GM23248 (cell line): ENCODE data around the gene SH3TC2. TPM values are rescaled to one million over a fixed set of nuclear protein-coding genes. Genes with fewer than 3 reads are reported as not detected.

ENCODE experiments used
- DNase-seq: peaks from one replicate; pipeline ENCODE4 v3.0.0-alpha.2; 2015
- H2AFZ ChIP-seq: fragments of 200-600 bp; sonication (generic); 2 replicates; pipeline ENCODE4 v1.6.1; 2016; ENCODE audit warnings: antibody characterized with exemption
- H3F3A ChIP-seq: fragments of 200-600 bp; sonication (generic); 2 replicates; pipeline ENCODE4 v1.6.1; 2016; ENCODE audit warnings: mild to moderate bottlenecking, antibody characterized with exemption, mixed run types; ENCODE audit not compliant: insufficient read depth
- H3K27ac ChIP-seq: fragments of 200-600 bp; sonication (generic); 2 replicates; pipeline ENCODE4 v1.5.1; 2016; ENCODE audit warnings: mild to moderate bottlenecking
- H3K27me3 ChIP-seq: fragments of 200-600 bp; sonication (generic); replicated peaks from 2 replicates; pipeline ENCODE4 v1.6.1; 2016; ENCODE audit warnings: mild to moderate bottlenecking; ENCODE audit not compliant: insufficient read depth
- H3K36me3 ChIP-seq: fragments of 200-600 bp; sonication (generic); 2 replicates; pipeline ENCODE4 v1.6.1; 2016; ENCODE audit warnings: low read depth, mild to moderate bottlenecking
- H3K4me1 ChIP-seq: fragments of 200-600 bp; sonication (generic); 2 replicates; pipeline ENCODE4 v1.6.1; 2016; ENCODE audit warnings: mild to moderate bottlenecking; ENCODE audit not compliant: insufficient read depth
- H3K4me2 ChIP-seq: fragments of 200-600 bp; sonication (generic); one replicate; pipeline ENCODE4 v1.6.1; 2016; ENCODE audit warnings: mild to moderate bottlenecking; ENCODE audit not compliant: unreplicated experiment
- H3K4me3 ChIP-seq: fragments of 200-600 bp; sonication (generic); 2 replicates; pipeline ENCODE4 v1.5.1; 2016; ENCODE audit warnings: mild to moderate bottlenecking
- H3K79me2 ChIP-seq: fragments of 200-600 bp; sonication (generic); 2 replicates; pipeline ENCODE4 v1.6.1; 2016; ENCODE audit warnings: mild to moderate bottlenecking; ENCODE audit not compliant: insufficient read depth
- H3K9ac ChIP-seq: fragments of 200-600 bp; sonication (generic); 2 replicates; pipeline ENCODE4 v1.6.1; 2016; ENCODE audit warnings: mild to moderate bottlenecking
- H3K9me2 ChIP-seq: fragments of 200-600 bp; sonication (generic); 2 replicates; pipeline ENCODE4 v1.6.1; 2016; ENCODE audit warnings: mixed run types, mild to moderate bottlenecking, moderate library complexity; ENCODE audit not compliant: insufficient read depth
- H3K9me3 ChIP-seq: fragments of 200-600 bp; sonication (generic); one replicate; pipeline ENCODE4 v1.6.1; 2017; ENCODE audit warnings: low read depth
- H4K20me1 ChIP-seq: fragments of 200-600 bp; sonication (generic); 2 replicates; pipeline ENCODE4 v1.6.0; 2016; ENCODE audit not compliant: insufficient read depth
- EZH2 ChIP-seq: fragments of 200-600 bp; sonication (generic); IDR thresholded peaks from 2 replicates; pipeline ENCODE4 v1.6.1; 2018; ENCODE audit warnings: antibody characterized with exemption, mild to moderate bottlenecking; ENCODE audit not compliant: insufficient read depth, poor library complexity, severe bottlenecking
- EZH2phosphoT487 ChIP-seq: fragments of 200-600 bp; sonication (generic); IDR thresholded peaks from 2 replicates; pipeline ENCODE4 v1.6.1; 2018; ENCODE audit warnings: antibody characterized with exemption, moderate library complexity, mild to moderate bottlenecking, low read depth; ENCODE audit not compliant: insufficient read depth
- WGBS, 2 experiments: methylation state at CpG; one replicate each; pipeline ENCODE4 v1.1.6; 2015 to 2017; ENCODE audit warnings: low lambda C conversion rate in 2 of 2, low coverage in 1 of 2; ENCODE audit errors: missing lambda C conversion rate in 2 of 2; 5-methylcytosine and 5-hydroxymethylcytosine counted together
- in situ Hi-C: fragments of 300-500 bp; cut with MboI; formaldehyde crosslinking; loops from 2 replicates; pipeline ENCODE4 v1.15.0; 2020
- polyA plus RNA-seq: library from polyadenylated mRNA; unstranded; fragments of >200 nt; fragmentation: Nextera tagmentation; extraction: Ambion mirVana; gene quantifications from 2 replicates; pipeline ENCODE4 v1.2.1, GENCODE V29; 2016
- total RNA-seq: library from RNA; depleted of rRNA; stranded (reverse); fragments of >200 nt; shearing (Covaris generic); gene quantifications from 2 replicates; pipeline ENCODE4 v1.2.3, GENCODE V29; 2014

The SH3TC2 gene
- total and polyA plus RNA-seq, 2 experiments from 2014 or later = 0.88 to 1.1 TPM

DNA sequence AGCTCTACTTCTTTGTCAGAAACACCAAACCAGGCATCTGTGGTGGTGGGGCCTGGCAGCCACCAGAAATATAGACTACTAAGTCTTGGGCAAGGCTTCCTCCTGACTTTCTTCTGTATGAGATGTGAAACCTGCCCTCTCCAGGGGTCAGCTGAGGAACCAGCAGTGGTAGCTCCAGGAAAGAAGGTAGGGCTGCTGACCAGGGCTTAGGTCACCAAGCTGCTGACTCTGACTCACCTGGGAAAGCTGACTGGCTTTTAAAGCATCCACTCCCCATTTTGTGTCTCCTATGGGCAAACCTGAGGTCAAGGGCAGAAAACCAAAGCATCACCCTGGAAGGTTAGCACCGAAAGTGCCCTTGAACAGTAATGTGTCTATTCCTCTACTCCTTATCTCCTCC, 10.4 kb upstream of the SH3TC2 start:
- in situ Hi-C loops = no loop called here
- Histone ChIP-seq H4K20me1 (no peaks in the 10 kb centered on the region), H3K27ac (no peak overlapping the region), H3K9ac (no peak overlapping the region), H3F3A (no peaks in the 10 kb centered on the region), H3K36me3 (no peaks in the 10 kb centered on the region), H3K79me2 (no peaks in the 10 kb centered on the region), H3K9me2 (no peaks in the 10 kb centered on the region), H3K9me3 (no peaks in the 10 kb centered on the region), H3K27me3 (no peaks in the 10 kb centered on the region), H2AFZ (no peak overlapping the region), H3K4me2 (no peak overlapping the region), H3K4me1 (no peaks in the 10 kb centered on the region), H3K4me3 (no peak overlapping the region)
- 96 to 100% methylated on average over 1 of the region's 1 CpG for WGBS, 2 experiments
- peak; percentile 16 for DNase-seq
- no peak for TF ChIP-seq EZH2
- no peak for TF ChIP-seq EZH2phosphoT487

DNA sequence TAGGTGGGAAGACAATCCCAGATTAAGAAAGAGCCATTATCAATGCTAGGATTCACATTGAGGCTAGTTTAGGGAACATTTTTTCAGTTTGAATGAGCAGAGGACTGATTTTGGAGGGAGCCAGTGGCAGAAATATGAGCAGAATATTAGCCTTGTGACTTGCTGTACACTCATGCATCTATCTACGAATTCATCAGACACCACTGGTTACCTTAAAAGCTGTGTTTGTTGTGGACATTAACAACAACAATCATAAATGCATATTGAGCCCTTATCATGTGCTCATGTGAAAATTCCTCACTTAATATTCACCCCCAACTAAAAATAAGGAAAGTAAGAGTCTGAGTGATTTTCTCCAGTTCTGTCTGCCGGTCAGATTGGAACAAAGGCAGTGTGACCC, 9.9 kb upstream of the SH3TC2 start:
- no peak overlapping the region for H3K4me2 ChIP-seq
- no peaks in the 10 kb centered on the region for H3K9me3 ChIP-seq
- H4K20me1 ChIP-seq = no peaks in the 10 kb centered on the region
- no peaks in the 10 kb centered on the region for H3K36me3 ChIP-seq
- TF ChIP-seq EZH2phosphoT487 (no peak), EZH2 (no peak)
- H3K4me1 ChIP-seq = no peaks in the 10 kb centered on the region
- in situ Hi-C loops = no loop called here
- no peak overlapping the region for H3K9ac ChIP-seq
- H2AFZ ChIP-seq = no peak overlapping the region
- no peak overlapping the region for H3K27ac ChIP-seq
- no peak overlapping the region for H3K4me3 ChIP-seq
- H3F3A ChIP-seq = no peaks in the 10 kb centered on the region
- H3K79me2 ChIP-seq = no peaks in the 10 kb centered on the region
- DNase-seq = no peak
- no peaks in the 10 kb centered on the region for H3K27me3 ChIP-seq
- no peaks in the 10 kb centered on the region for H3K9me2 ChIP-seq
- WGBS, 2 experiments = 76% methylated on average over 2 of the region's 2 CpGs

DNA sequence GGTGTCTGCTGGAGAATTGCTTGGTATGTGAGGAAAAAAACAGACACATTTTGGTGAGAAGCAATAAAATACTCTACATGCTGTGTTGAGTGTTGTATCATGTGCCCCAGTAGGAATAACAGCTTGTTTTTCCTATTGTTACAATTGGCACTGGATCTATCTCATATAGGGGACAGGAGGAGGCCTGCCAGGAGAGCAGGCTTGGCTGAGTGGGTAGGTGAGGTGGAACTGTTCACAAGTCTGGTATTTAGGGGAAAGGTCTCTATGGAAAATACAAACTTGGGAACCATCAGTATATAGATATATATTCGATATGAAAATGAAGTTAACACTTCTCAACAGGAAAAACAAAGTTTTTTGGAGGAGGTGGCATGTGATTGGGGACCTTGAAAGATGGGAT, 9.5 kb upstream of the SH3TC2 start:
- Histone ChIP-seq H3K27me3 (no peaks in the 10 kb centered on the region), H3K4me3 (no peak overlapping the region), H3K9me3 (no peaks in the 10 kb centered on the region), H3K4me2 (no peak overlapping the region), H2AFZ (no peak overlapping the region), H3K27ac (no peak overlapping the region), H3K9ac (no peak overlapping the region), H3K9me2 (no peaks in the 10 kb centered on the region), H3K79me2 (no peaks in the 10 kb centered on the region), H3K4me1 (no peaks in the 10 kb centered on the region), H3K36me3 (no peaks in the 10 kb centered on the region), H3F3A (no peaks in the 10 kb centered on the region), H4K20me1 (no peaks in the 10 kb centered on the region)
- TF ChIP-seq EZH2phosphoT487 (no peak), EZH2 (no peak)
- no peak for DNase-seq
- in situ Hi-C loops = no loop called here
- WGBS, 2 experiments = 71 to 79% methylated on average over 1 of the region's 1 CpG

DNA sequence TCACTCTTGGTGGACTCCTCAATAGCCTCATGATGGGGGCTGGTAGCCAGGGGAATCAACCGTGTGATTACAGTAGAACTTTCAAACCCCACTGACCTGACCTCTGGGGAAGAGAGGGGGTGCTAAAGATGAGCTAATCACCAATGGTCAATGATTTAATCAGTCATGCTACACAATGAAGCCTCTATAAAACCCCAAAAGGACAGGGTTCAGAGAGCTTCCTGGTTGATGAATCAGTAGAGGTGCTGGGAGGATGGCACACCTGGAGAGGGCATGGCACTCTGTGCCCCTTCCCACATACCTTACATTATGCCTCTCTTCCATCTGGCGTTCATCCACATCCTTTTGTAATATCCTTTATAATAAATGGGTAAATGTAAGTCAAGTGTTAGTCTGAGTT, 8.9 kb upstream of the SH3TC2 start:
- Histone ChIP-seq H3K27me3 (no peaks in the 10 kb centered on the region), H3K4me2 (no peak overlapping the region), H3K4me3 (no peak overlapping the region), H2AFZ (no peak overlapping the region), H3K79me2 (no peaks in the 10 kb centered on the region), H3K4me1 (no peaks in the 10 kb centered on the region), H3K36me3 (no peaks in the 10 kb centered on the region), H3F3A (no peaks in the 10 kb centered on the region), H3K9ac (no peak overlapping the region), H4K20me1 (no peaks in the 10 kb centered on the region), H3K9me2 (no peaks in the 10 kb centered on the region), H3K27ac (no peak overlapping the region), H3K9me3 (no peaks in the 10 kb centered on the region)
- no peak for DNase-seq
- WGBS, 2 experiments = 57 to 62% methylated on average over 2 of the region's 2 CpGs
- in situ Hi-C loops = no loop called here
- TF ChIP-seq EZH2phosphoT487 (no peak), EZH2 (no peak)

DNA sequence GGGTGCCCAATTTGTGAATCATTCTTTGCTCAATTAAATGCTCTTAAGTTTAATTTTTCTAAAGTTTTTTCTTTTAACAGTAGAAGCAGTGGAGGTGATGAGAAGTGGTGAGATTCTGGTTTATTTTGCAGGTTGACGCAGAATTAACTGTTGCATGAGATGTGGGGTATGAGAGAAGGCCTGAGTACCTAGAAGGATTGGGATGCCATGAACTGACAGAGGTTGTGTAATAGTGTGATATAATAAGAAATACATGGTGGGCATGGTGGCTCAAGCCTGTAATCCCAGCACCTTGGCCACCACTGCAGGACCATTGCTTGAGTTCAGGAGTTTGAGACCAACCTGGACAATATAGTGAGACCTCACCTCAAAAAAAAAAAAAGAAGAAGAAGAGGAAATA, 8.4 kb upstream of the SH3TC2 start:
- H3K9me3 ChIP-seq = no peaks in the 10 kb centered on the region
- no peak overlapping the region for H3K4me2 ChIP-seq
- no peaks in the 10 kb centered on the region for H3K4me1 ChIP-seq
- no peak for TF ChIP-seq EZH2phosphoT487
- no peak for TF ChIP-seq EZH2
- WGBS, 2 experiments = 71 to 83% methylated on average over 1 of the region's 1 CpG
- H2AFZ ChIP-seq = no peak overlapping the region
- H3K9ac ChIP-seq = no peak overlapping the region
- no peak for DNase-seq
- in situ Hi-C loops = no loop called here
- H3K79me2 ChIP-seq = no peaks in the 10 kb centered on the region
- H3F3A ChIP-seq = no peaks in the 10 kb centered on the region
- no peaks in the 10 kb centered on the region for H3K27me3 ChIP-seq
- H3K27ac ChIP-seq = no peak overlapping the region
- no peak overlapping the region for H3K4me3 ChIP-seq
- no peaks in the 10 kb centered on the region for H3K36me3 ChIP-seq
- H3K9me2 ChIP-seq = no peaks in the 10 kb centered on the region
- no peaks in the 10 kb centered on the region for H4K20me1 ChIP-seq
